C4-2B (cell line): Measurements from ENCODE around the gene SGCB.

Experiments
- CTCF ChIP-seq: fragments of 450-650 bp; conservative IDR thresholded peaks from 2 replicates; pipeline ENCODE4 v1.5.1; 2017; ENCODE audit warnings: mild to moderate bottlenecking
- ZFX ChIP-seq: fragments of 450-650 bp; IDR thresholded peaks from 2 replicates; pipeline ENCODE4 v1.6.1; 2017

- TF ChIP-seq CTCF (no peak), ZFX (no peak)
These were observed 31.2 kb downstream of the SGCB start for GRCh38 chr4:52006887-52007286.
